ENCODE data around the gene INAFM1. TPM values are rescaled to one million over a fixed set of nuclear protein-coding genes. Genes with fewer than 3 reads are reported as not detected.

INAFM1 gene
- total and polyA plus RNA-seq, 4 donors: 1.5 to 2.5 (median 1.9) TPM

DNA sequence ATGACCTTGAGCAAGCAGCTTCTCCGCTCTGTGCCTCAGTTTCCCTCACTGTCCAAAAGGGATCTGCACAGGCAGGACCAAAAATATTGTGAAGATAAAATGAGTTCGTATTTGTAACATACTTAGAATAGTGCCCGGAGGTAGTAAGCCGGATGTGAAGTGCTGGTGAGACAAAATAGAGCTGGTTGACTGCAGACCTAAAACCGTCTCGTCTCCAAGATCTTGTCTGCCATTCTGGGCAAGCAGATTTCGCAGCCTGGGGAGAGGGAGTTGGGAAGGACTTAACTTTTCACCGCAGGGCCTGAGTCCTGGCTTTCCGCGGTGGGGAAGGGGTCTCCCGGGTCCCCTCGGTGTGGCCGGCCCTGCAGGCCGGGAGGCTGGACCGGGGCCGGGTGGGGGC, 35.5 kb upstream of the INAFM1 start:
- Histone ChIP-seq H3K4me3 (ENCODE audit: low read depth in 1 of 3, low read length in 3 of 3) (no peak overlapping the region), H3K27ac (ENCODE audit: low read depth in 1 of 2, low read length in 2 of 2) (no peak overlapping the region)
- 19% methylated on average over 16 of the region's 16 CpGs for WGBS

More for the DNA sequence above, 35.5 kb upstream of the INAFM1 start:
- no peak overlapping the region for H3K9ac ChIP-seq (ENCODE audit: low read depth in 1 of 2, low read length in 2 of 2)
- H3K27me3 ChIP-seq (ENCODE audit: control insufficient read depth in 4 of 4, insufficient read depth in 4 of 4, low read length in 3 of 4): peaks cover 0 to 4% (median 0%) of the 10 kb centered on the region in 4 donors
- H3K36me3 ChIP-seq (ENCODE audit: control insufficient read depth in 4 of 4, insufficient read depth in 3 of 4, low read depth in 1 of 4, low read length in 3 of 4): no peaks in the 10 kb centered on the region
- no peaks in the 10 kb centered on the region for H3K9me3 ChIP-seq (ENCODE audit: control insufficient read depth in 4 of 4, low read length in 3 of 4)
- DNase-seq (ENCODE audit: low spot score): no peak
- peaks cover 0 to 8% (median 6%) of the 10 kb centered on the region in 4 donors for H3K4me1 ChIP-seq (ENCODE audit: control insufficient read depth in 4 of 4, insufficient read depth in 4 of 4, low read length in 3 of 4)
- TF ChIP-seq RXRA (IDR thresholded peaks at IDR 0.05): no peak
- no peak for TF ChIP-seq FOXA2 (IDR thresholded peaks at IDR 0.05)
- no peak for TF ChIP-seq FOXA1 (IDR thresholded peaks at IDR 0.05)
- TF ChIP-seq, protein P1, sequence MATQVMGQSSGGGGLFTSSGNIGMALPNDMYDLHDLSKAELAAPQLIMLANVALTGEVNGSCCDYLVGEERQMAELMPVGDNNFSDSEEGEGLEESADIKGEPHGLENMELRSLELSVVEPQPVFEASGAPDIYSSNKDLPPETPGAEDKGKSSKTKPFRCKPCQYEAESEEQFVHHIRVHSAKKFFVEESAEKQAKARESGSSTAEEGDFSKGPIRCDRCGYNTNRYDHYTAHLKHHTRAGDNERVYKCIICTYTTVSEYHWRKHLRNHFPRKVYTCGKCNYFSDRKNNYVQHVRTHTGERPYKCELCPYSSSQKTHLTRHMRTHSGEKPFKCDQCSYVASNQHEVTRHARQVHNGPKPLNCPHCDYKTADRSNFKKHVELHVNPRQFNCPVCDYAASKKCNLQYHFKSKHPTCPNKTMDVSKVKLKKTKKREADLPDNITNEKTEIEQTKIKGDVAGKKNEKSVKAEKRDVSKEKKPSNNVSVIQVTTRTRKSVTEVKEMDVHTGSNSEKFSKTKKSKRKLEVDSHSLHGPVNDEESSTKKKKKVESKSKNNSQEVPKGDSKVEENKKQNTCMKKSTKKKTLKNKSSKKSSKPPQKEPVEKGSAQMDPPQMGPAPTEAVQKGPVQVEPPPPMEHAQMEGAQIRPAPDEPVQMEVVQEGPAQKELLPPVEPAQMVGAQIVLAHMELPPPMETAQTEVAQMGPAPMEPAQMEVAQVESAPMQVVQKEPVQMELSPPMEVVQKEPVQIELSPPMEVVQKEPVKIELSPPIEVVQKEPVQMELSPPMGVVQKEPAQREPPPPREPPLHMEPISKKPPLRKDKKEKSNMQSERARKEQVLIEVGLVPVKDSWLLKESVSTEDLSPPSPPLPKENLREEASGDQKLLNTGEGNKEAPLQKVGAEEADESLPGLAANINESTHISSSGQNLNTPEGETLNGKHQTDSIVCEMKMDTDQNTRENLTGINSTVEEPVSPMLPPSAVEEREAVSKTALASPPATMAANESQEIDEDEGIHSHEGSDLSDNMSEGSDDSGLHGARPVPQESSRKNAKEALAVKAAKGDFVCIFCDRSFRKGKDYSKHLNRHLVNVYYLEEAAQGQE (IDR thresholded peaks at IDR 0.05): no peak
- TF ChIP-seq HNF4G (IDR thresholded peaks at IDR 0.05): no peak
- no peak for TF ChIP-seq YY1 (IDR thresholded peaks at IDR 0.05)
- TF ChIP-seq RAD21 (IDR thresholded peaks at IDR 0.05): no peak
- TF ChIP-seq EGR1 (IDR thresholded peaks at IDR 0.05; ENCODE audit: low read depth in 2 of 2): no peak
- TF ChIP-seq MAX (IDR thresholded peaks at IDR 0.05): no peak
- TF ChIP-seq CTCF (IDR thresholded peaks at IDR 0.05; ENCODE audit: low read depth, low read length, missing input control): no peak
- TF ChIP-seq NR2F2 (IDR thresholded peaks at IDR 0.05): no peak
- TF ChIP-seq GABPA (IDR thresholded peaks at IDR 0.05 in 1 of 2, conservative IDR thresholded peaks at IDR 0.05 in 1 of 2): no peak
- TF ChIP-seq ATF3 (IDR thresholded peaks at IDR 0.05): no peak
- no peak for TF ChIP-seq ZBTB33 (IDR thresholded peaks at IDR 0.05)
- no peak for TF ChIP-seq TAF1 (conservative IDR thresholded peaks at IDR 0.05)
- no peak for TF ChIP-seq SP1 (IDR thresholded peaks at IDR 0.05)
- TF ChIP-seq JUND (IDR thresholded peaks at IDR 0.05): no peak

Measured in liver (tissue), 9 donors.